T-helper 9 cell (primary cell): ENCODE data around the gene ACTRT2.
A peak's percentile ranks its signal among the peaks of the same experiment; 100 is the strongest.

Experiments
- DNase-seq: peaks from one replicate; pipeline ENCODE4 v3.0.0-alpha.2; 2020

Gene ACTRT2

GRCh38 chr1:3003039-3003940 is 18.0 kb upstream of the ACTRT2 start:
- no peak for DNase-seq

- DNase-seq: no peak
Observed at GRCh38 chr1:3003941-3004270, 17.4 kb upstream of the ACTRT2 start.

- DNase-seq: no peak
Observed at GRCh38 chr1:3004285-3005205, 16.7 kb upstream of the ACTRT2 start.

GRCh38 chr1:3005771-3006170 is 15.5 kb upstream of the ACTRT2 start:
- no peak for DNase-seq

GRCh38 chr1:3007298-3008147 is 13.7 kb upstream of the ACTRT2 start:
- DNase-seq: no peak

- DNase-seq: no peak
Observed at GRCh38 chr1:3009021-3009420, 12.2 kb upstream of the ACTRT2 start.

- no peak for DNase-seq
Observed at GRCh38 chr1:3009556-3009955, 11.7 kb upstream of the ACTRT2 start.

- no peak for DNase-seq
Observed at GRCh38 chr1:3011127-3011526, 10.1 kb upstream of the ACTRT2 start.

- DNase-seq: no peak
Observed at GRCh38 chr1:3011631-3012455, 9.4 kb upstream of the ACTRT2 start.

GRCh38 chr1:3012456-3013291 is 8.6 kb upstream of the ACTRT2 start:
- peak; percentile 42 for DNase-seq

- no peak for DNase-seq
Observed at GRCh38 chr1:3013371-3014049, 7.8 kb upstream of the ACTRT2 start.

- DNase-seq: no peak
Observed at GRCh38 chr1:3014050-3014440, 7.2 kb upstream of the ACTRT2 start.

GRCh38 chr1:3014443-3015268 is 6.6 kb upstream of the ACTRT2 start:
- DNase-seq: no peak

- DNase-seq: no peak
Observed at GRCh38 chr1:3015269-3015635, 6.0 kb upstream of the ACTRT2 start.

- no peak for DNase-seq
Observed at GRCh38 chr1:3015744-3016143, 5.5 kb upstream of the ACTRT2 start.

GRCh38 chr1:3016641-3017439 is 4.4 kb upstream of the ACTRT2 start:
- no peak for DNase-seq

GRCh38 chr1:3017440-3018050 is 3.7 kb upstream of the ACTRT2 start:
- DNase-seq: no peak

GRCh38 chr1:3018051-3018471 is 3.2 kb upstream of the ACTRT2 start:
- no peak for DNase-seq
